ENCODE measurements around the gene SLC24A4. TPM values are rescaled to one million over a fixed set of nuclear protein-coding genes. Genes with fewer than 3 reads are reported as not detected.

SLC24A4 gene
- total and polyA plus RNA-seq, 2 experiments from 2014 or later = 0.46 to 0.50 TPM

GRCh38 chr14:92516344-92516965 is 193.5 kb downstream of the SLC24A4 start:
- Histone ChIP-seq H3K9me3 (ENCODE audit: low read depth) (no peaks in the 10 kb centered on the region), H3K27me3 (no peaks in the 10 kb centered on the region), H3K9me2 (replicated peaks; ENCODE audit: insufficient read depth) (no peaks in the 10 kb centered on the region), H4K20me1 (ENCODE audit: insufficient read depth, poor library complexity, severe bottlenecking) (no peaks in the 10 kb centered on the region), H3K27ac (no peak overlapping the region), H3K4me3 (no peak overlapping the region), H3K4me2 (no peak overlapping the region), H2AFZ (no peak overlapping the region), H3K4me1 (ENCODE audit: insufficient read depth) (peaks cover 16% of the 10 kb centered on the region), H3K79me2 (peaks cover 20% of the 10 kb centered on the region), H3K36me3 (replicated peaks; ENCODE audit: insufficient read depth, low read depth) (no peaks in the 10 kb centered on the region)
- 96% methylated on average over 4 of the region's 4 CpGs for WGBS (ENCODE audit: low lambda C conversion rate, missing lambda C conversion rate)
- TF ChIP-seq EZH2 (IDR thresholded peaks at IDR 0.05; ENCODE audit: borderline replicate concordance) (no peak), EZH2phosphoT487 (IDR thresholded peaks at IDR 0.05; ENCODE audit: low read depth, severe bottlenecking, unreplicated experiment) (no peak), CTCF (IDR thresholded peaks at IDR 0.05; ENCODE audit: poor library complexity) (no peak)
- DNase-seq (ENCODE audit: low spot score) = no peak

GRCh38 chr14:92516966-92517506 is 194.1 kb downstream of the SLC24A4 start:
- H3K79me2 ChIP-seq = peaks cover 20% of the 10 kb centered on the region

GRCh38 chr14:92517761-92518160 is 194.8 kb downstream of the SLC24A4 start:
- no peak for TF ChIP-seq EZH2 (IDR thresholded peaks at IDR 0.05; ENCODE audit: borderline replicate concordance)
- TF ChIP-seq EZH2phosphoT487 (IDR thresholded peaks at IDR 0.05; ENCODE audit: low read depth, severe bottlenecking, unreplicated experiment) = no peak
- 88% methylated on average over 2 of the region's 2 CpGs for WGBS (ENCODE audit: low lambda C conversion rate, missing lambda C conversion rate)
- H3K79me2 ChIP-seq = peaks cover 23% of the 10 kb centered on the region

More at GRCh38 chr14:92516966-92517506, 194.1 kb downstream of the SLC24A4 start:
- Histone ChIP-seq H3K4me1 (ENCODE audit: insufficient read depth) (peaks cover 16% of the 10 kb centered on the region), H3K27ac (no peak overlapping the region), H2AFZ (no peak overlapping the region), H3K9me3 (ENCODE audit: low read depth) (no peaks in the 10 kb centered on the region), H3K27me3 (no peaks in the 10 kb centered on the region), H3K9me2 (replicated peaks; ENCODE audit: insufficient read depth) (no peaks in the 10 kb centered on the region), H3K4me2 (no peak overlapping the region), H3K36me3 (replicated peaks; ENCODE audit: insufficient read depth, low read depth) (no peaks in the 10 kb centered on the region), H3K4me3 (no peak overlapping the region), H4K20me1 (ENCODE audit: insufficient read depth, poor library complexity, severe bottlenecking) (no peaks in the 10 kb centered on the region)
- WGBS (ENCODE audit: low lambda C conversion rate, missing lambda C conversion rate) = 88% methylated on average over 5 of the region's 5 CpGs
- TF ChIP-seq EZH2phosphoT487 (IDR thresholded peaks at IDR 0.05; ENCODE audit: low read depth, severe bottlenecking, unreplicated experiment) (no peak), EZH2 (IDR thresholded peaks at IDR 0.05; ENCODE audit: borderline replicate concordance) (no peak), CTCF (IDR thresholded peaks at IDR 0.05; ENCODE audit: poor library complexity) (no peak)
- no peak for DNase-seq (ENCODE audit: low spot score)

More at GRCh38 chr14:92517761-92518160, 194.8 kb downstream of the SLC24A4 start:
- no peak overlapping the region for H3K4me3 ChIP-seq
- H3K27ac ChIP-seq = no peak overlapping the region
- no peaks in the 10 kb centered on the region for H3K9me3 ChIP-seq (ENCODE audit: low read depth)
- no peak for DNase-seq (ENCODE audit: low spot score)
- H2AFZ ChIP-seq = no peak overlapping the region
- H3K36me3 ChIP-seq (replicated peaks; ENCODE audit: insufficient read depth, low read depth) = no peaks in the 10 kb centered on the region
- no peaks in the 10 kb centered on the region for H4K20me1 ChIP-seq (ENCODE audit: insufficient read depth, poor library complexity, severe bottlenecking)
- H3K9me2 ChIP-seq (replicated peaks; ENCODE audit: insufficient read depth) = no peaks in the 10 kb centered on the region
- no peaks in the 10 kb centered on the region for H3K27me3 ChIP-seq
- H3K4me2 ChIP-seq = no peak overlapping the region
- H3K4me1 ChIP-seq (ENCODE audit: insufficient read depth) = peaks cover 14% of the 10 kb centered on the region

Data from hepatocyte (in vitro differentiated cells).